Mammary epithelial cell (primary cell): ENCODE results near the gene GTSE1.

Experiments used
- CTCF ChIP-seq, 2 donors: IDR thresholded peaks in 1 of 2; conservative IDR thresholded peaks in 1 of 2; 2 replicates each; pipeline ENCODE4 v1.5.1; 2011 to 2012; ENCODE audit warnings: inconsistent platforms in 2 of 2, low read length in 2 of 2, mild to moderate bottlenecking in 2 of 2, control low read depth in 1 of 2, low read depth in 1 of 2; ENCODE audit not compliant: insufficient read depth in 1 of 2; ENCODE audit errors: extremely low read depth in 1 of 2
- EZH2 ChIP-seq: IDR thresholded peaks from 2 replicates; pipeline ENCODE4 v1.6.1; 2012; ENCODE audit warnings: low read length, inconsistent platforms, borderline replicate concordance

DNA sequence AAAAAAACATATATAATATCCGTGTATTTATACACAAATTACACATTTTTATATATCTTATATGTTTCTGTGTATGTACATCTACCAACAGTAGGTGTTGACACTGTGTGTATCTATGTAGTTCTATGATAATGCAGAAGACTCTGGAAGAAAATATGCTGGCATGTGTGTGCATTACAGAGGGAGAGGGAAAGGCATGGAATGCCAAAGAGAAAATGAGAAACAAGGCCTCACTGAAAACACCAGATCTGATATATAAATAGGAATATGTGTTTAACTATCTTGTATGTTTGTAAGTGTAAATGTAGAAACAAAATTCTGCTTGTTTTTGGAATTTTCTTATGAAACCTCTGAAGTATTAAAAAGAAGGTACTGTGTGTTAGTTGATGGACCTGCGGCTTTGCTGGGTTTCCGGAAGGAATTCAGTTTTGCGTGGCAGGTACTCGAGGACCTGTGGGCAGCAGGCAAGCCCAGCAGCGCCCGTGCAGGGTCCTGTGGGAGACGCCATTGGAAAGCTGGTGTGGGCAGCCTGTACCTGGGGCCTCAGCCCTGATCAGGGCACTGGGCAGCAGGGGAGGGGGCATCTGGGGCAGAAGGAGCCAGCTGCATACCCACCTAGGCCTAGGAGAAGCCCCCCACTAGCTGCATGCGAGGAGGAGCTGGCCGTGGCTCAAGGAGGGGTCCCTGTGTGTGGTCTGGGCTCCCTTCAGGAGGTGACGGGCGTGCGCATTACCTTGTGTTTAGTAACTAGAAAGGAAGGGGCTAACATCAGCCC, 31.2 kb downstream of the GTSE1 start:
- no peak for TF ChIP-seq EZH2
- no peak for TF ChIP-seq CTCF (conservative IDR thresholded peaks at IDR 0.05 in 1 of 2, IDR thresholded peaks at IDR 0.05 in 1 of 2; ENCODE audit: extremely low read depth in 1 of 2, insufficient read depth in 1 of 2, low read depth in 1 of 2, low read length in 2 of 2)
